Panc1 (cell line): Measurements from ENCODE around the gene PPP4R2.

Experiments
- CTCF ChIP-seq: fragments of 450-650 bp; IDR thresholded peaks from 2 replicates; pipeline ENCODE4 v1.5.1; 2017; ENCODE audit warnings: mild to moderate bottlenecking
- REST ChIP-seq, 2 experiments: IDR thresholded peaks; 2 replicates each; pipeline ENCODE4 v1.6.1; 2011 to 2012; ENCODE audit warnings: low read depth in 2 of 2, control low read depth in 1 of 2, low read length in 1 of 2, mild to moderate bottlenecking in 1 of 2, moderate library complexity in 1 of 2; ENCODE audit not compliant: insufficient read depth in 1 of 2
- SIN3A ChIP-seq: IDR thresholded peaks from 2 replicates; pipeline ENCODE4 v1.6.1; 2012; ENCODE audit warnings: low read depth, mild to moderate bottlenecking, low read length, moderate library complexity, borderline replicate concordance; ENCODE audit not compliant: insufficient read depth

- TF ChIP-seq CTCF (no peak), REST (IDR thresholded peaks at IDR 0.05; ENCODE audit: insufficient read depth in 1 of 2, low read depth in 2 of 2, low read length in 1 of 2) (no peak), SIN3A (no peak)
These were observed 119.2 kb downstream of the PPP4R2 start for GRCh38 chr3:73115806-73116205.
